ENCODE results near the gene TMEM158. TPM values are rescaled to one million over a fixed set of nuclear protein-coding genes. Genes with fewer than 3 reads are reported as not detected.

Gene TMEM158
- total RNA-seq, 1 donor from 2014 or later = 5.7 TPM

DNA sequence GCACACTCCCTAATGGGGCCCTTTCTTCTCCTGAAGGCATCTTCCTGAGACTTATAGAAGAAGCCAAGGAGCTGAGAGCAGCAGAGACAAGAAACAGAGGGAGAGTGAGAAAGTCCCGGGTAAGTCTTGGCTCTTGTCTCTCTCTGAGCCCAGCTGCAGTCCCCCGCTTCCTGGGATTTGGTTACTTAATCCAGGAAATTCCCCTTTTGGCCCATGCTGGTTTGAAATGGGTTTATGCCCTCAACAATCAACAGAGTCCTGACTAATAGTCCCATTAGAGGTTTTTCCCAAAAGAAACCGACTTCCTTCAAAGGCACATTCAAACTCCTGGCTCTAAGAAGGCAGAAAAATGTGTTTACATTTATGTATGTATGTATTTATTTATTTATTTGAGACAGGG, 22.0 kb downstream of the TMEM158 start:
- DNase-seq (ENCODE audit: low spot score) = no peak

GRCh38 chr3:45199837-45200648, 26.0 kb downstream of the TMEM158 start:
- DNase-seq (ENCODE audit: low spot score) = no peak

DNA sequence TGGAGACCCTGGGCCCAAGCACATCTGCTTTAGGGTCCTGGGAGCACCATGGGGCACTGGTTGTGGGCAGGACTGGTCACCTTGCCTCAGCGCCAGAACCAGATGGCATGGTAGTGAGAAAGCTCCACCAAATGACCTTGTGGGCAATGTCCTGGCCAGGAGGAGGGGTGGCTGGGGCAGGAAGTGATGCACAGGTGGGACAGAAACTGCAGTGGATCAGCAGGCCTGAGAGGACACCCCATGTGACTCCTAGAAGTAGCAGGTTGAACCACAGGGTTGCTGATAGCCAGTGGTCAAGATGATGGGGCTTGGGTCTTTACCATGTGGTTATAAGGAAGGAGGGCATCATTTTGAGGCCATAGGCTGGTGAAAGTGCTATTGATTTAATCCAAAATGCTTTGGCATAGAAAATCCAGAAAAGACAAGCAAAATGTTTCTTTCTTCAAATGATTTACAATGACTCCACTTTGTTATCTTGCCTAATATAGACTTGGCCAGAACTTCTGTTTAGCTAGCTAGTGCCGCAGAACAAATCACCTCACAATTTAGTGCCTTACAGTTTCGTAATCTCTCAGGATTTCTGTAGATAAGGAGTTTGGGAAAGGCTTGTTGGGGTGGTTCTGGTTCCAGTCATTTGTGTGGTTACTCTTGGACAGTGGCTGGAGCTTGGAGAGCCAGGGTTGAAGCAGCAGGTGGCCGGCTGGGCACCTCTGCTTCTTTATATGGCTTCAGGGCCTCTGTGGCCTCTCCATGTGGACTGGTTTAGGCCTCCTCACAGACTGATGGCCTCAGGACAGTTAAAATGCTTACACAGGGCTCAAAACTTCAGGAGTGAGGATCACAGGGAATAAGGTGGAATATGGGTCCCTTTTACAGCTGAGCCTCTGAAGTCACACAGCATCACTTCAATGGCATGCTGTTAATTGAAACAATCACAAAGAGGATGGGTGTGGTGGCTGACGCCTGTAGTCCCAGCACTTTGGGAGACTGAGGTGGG, 27.5 kb downstream of the TMEM158 start:
- no peak for DNase-seq (ENCODE audit: low spot score)

- DNase-seq (ENCODE audit: low spot score) = no peak
Observed at GRCh38 chr3:45194791-45195190, 31.3 kb downstream of the TMEM158 start.

DNA sequence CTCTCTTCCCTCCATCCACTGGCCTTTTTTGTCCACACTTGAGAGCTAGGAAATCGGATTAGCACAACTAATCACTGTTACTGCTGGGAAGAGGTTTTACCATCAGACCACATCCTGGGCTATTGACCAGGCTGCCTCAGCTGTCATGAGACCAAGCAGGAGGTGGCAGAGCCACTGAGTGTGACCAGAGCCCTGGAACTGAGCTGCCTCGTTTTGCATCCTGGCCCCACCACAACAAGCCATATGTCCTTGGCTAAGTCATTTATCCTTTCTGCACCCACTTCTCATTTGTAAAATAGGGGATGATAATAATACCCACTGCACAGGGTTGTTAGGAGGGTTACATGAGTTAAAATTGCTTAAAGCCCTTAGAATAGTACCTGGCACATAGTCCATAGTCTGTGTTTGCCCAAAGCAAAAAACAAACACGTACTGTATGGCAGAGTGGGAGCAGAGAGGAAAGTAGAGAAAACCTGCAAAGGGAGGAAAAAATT, 34.1 kb downstream of the TMEM158 start:
- DNase-seq (ENCODE audit: low spot score) = no peak

DNA sequence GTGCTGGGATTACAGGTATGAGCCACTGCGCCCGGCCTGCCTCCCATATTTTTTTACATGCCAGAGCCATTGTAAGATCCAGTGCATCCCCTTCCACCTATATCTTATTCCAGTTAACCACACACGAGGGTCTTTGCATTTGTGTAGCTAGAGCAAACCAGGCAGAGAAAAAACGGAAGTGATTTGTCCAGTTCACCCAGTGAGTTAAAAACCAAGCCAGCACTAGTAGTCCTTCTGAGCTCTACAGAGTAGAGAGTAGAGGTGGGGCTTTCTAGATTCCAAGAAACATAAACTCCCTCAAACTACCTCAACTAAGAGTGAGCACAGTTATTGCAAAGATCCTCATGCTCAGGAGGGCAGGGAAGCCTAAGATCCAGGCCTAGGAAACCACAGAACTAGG, 34.7 kb downstream of the TMEM158 start:
- DNase-seq (ENCODE audit: low spot score) = no peak

- DNase-seq (ENCODE audit: low spot score) = no peak
Observed at GRCh38 chr3:45188719-45189659, 37.1 kb downstream of the TMEM158 start.

DNA sequence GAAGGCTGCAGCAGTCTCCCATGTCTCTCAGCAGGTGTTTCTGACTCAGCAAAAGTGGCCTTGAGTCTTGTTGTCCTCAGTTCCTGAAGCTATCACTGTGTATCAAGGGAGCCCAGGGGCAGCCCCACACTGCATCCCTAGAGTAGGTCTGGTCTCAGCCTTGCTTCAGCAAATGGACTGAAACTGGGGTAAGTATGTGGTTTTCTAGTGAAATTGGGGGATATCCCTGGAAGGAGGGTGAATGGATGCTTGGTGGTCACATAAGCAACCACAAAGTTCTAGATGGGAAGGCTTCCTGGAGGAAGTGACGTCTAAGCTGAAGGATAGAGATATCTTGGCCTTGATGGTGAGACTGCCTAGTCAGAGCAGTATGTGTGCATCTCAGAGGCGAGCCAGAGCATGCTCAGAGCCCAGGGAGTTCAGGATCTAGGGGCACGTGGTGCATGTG, 38.4 kb downstream of the TMEM158 start:
- no peak for DNase-seq (ENCODE audit: low spot score)

- no peak for DNase-seq (ENCODE audit: low spot score)
Observed at GRCh38 chr3:45186871-45187270, 39.2 kb downstream of the TMEM158 start.

DNA sequence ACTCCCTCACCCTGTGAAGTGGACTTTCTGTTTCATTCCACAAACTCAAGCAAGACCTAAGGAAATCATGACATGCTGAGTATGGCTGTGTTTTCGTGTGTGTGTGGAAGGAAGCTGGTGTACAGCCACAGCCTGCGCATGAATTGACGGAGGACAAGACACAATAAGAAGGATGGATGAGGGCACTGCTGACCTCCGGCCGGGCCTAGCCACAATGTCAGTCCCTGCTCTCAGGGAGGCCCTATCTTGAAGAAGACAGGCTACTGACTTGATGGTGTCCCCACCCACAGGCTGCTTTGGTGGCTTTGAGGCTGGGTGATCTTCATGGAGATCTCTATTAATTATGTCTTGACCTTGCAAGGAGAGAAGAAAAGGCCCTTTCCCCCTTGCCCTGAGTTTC, 40.6 kb downstream of the TMEM158 start:
- no peak for DNase-seq (ENCODE audit: low spot score)

GRCh38 chr3:45185052-45185451, 41.0 kb downstream of the TMEM158 start:
- DNase-seq (ENCODE audit: low spot score) = no peak

DNA sequence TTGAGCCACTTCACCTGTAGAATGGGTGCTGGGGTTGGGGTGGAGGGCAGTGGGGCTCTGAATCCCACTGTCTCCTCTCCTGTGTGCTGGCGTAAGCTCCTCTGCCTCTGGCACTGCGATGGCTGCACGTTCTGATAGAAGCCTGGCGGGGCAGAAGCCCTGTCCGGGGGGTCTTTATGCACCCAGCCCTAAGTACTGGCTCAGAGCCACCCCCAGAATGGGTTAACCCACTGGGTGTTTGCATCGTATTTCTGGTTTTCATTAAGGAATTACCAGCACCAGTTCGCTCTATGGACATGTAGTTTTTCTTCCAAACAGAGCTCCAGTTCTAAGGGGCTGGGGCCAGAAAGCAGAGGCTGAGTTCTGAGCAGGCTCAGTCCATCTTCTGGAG, 42.2 kb downstream of the TMEM158 start:
- no peak for DNase-seq (ENCODE audit: low spot score)

DNA sequence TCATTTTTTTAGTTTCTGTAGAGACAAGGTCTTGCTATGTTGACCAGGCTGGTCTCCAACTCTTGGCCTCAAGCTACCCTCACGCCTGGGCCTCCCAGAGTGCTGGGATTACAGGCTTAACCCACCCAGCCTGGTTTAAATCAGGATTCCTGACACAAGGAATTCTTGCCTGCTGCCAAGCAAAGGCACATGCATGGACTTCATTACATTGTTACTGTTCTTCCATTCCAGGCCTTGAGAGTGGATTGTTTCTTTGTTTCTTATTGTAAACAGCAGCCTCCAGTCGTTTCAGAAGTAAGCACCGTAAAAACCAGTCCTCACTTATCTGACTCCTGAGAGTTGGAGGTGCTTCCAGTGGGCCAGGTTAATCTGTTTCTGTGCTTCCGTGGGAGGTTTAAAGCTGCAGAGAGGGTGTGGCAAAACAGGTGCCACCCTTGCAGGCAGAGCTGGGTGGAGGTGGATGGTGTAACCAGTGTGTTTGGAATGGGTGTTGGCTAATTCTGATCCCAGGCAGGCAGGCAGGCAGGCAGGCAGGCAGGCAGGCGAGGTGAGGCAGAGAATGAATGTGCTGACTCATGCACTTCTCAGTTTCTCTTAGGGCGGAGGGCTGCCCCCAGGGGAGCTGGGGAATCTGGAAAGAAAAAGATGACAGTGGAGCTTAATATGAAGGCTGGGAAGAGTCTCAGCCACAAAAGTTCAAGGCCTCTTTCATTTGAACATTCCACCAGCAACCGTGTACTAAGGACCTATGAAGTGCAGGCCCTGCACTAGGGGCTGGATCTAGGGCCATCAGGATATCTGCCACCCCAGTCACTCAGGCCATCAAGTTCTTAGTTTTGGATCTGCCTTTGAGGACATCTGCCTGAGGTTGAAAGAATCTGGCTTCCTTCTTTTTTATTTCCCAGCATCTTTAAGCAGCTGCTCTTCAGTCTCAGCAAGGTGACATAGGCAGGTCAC, 42.9 kb downstream of the TMEM158 start:
- DNase-seq (ENCODE audit: low spot score) = no peak

- DNase-seq (ENCODE audit: low spot score) = no peak
Observed at GRCh38 chr3:45181496-45181895, 44.6 kb downstream of the TMEM158 start.

- DNase-seq (ENCODE audit: low spot score) = no peak
Observed at GRCh38 chr3:45180899-45181298, 45.2 kb downstream of the TMEM158 start.

DNA sequence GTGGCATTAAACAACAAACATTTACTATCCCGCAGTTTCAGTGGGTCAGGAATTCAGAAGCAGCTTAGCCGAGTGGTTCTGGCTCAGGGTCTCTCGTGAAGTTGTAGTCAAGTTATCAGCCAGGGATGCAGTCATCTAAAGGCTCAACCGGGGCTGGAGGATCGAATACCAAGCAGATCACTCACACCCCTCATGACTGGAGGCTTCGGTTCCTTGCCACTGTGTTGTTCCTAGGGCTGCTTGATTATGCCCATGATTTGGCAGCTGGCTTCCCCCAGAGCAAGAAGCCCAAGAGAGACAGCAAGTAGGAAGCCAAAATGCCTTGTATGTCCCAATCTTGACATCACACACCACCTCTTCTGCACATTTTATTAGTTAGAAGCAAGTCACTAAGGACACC, 46.0 kb downstream of the TMEM158 start:
- DNase-seq (ENCODE audit: low spot score) = no peak

DNA sequence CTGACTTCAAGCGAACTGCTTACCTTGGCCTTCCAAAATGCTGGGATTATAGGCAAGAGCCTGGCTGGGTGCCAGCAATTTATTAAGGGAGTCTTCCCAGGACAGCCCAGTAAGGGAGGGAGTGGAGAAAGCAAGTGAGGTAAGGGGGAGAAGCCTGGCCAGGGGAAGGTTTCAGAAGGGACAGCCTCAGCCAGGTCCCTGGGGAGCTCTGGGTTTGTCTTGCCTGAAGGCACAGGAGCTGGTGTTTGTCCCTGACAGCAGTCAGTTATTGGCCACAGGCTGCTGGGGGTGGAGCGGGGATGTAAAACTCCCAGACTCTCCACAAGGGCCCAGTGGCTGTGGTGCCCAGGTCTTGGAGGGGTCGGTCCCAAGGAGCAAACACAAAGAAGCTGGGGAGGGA, 46.9 kb downstream of the TMEM158 start:
- no peak for DNase-seq (ENCODE audit: low spot score)

DNA sequence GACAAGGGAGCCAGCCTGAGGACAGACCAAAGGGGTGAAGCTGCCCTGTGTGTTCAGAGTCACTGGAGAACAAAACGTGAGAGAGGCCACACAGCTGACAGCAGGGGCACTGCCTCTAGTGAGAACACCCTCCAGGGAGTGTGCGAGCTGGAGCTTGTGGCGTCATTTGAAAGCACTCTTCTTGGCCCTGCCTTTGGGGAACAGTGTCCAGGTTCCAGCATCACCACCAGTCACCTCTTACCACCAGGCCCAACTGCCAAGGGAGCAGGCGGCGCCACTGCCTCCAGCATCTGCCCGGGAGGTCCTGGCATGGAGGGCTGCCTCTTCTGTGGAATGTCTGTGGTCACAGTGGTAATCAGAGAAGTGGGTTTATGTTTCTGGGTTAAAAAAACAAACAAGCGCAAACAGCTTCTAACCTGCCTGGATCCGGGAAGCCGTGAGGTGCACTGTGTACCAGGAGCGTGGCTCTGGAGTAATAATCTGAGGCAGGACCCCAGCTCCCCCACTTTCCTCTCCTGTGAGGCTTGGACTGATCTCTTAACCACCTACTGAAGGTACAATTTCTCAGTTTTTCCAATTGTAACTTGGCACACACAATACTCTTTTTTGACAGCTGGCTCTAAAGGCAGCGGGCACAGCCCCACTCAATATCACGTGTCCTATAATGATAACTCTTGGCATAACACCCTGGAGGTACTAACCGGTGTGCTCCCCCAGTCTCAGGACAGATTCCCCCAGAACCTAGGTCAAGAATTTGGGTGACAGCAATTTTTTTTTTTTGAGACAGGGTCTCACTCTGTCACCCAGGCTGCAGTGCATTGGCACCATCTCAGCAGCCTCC, 47.7 kb downstream of the TMEM158 start:
- DNase-seq (ENCODE audit: low spot score) = no peak

- DNase-seq (ENCODE audit: low spot score) = no peak
Observed at GRCh38 chr3:45176912-45177311, 49.2 kb downstream of the TMEM158 start.
